Activated naive CD8-positive, alpha-beta T cell (primary cell): ENCODE data around the gene PMEPA1.

Source experiments
- H3K27ac Mint-ChIP-seq: one replicate; pipeline ENCODE4 v1.8.0; 2021; ENCODE audit warnings: mixed read lengths
- H3K27me3 Mint-ChIP-seq: one replicate; pipeline ENCODE4 v1.8.0; 2021; ENCODE audit warnings: mixed read lengths
- H3K36me3 Mint-ChIP-seq: one replicate; pipeline ENCODE4 v1.8.0; 2021; ENCODE audit warnings: mixed read lengths
- H3K4me1 Mint-ChIP-seq: one replicate; pipeline ENCODE4 v1.8.0; 2021; ENCODE audit warnings: low read depth, mixed read lengths
- H3K4me3 Mint-ChIP-seq: one replicate; pipeline ENCODE4 v1.8.0; 2021; ENCODE audit warnings: mild to moderate bottlenecking, mixed read lengths
- H3K9me3 Mint-ChIP-seq: one replicate; pipeline ENCODE4 v1.8.0; 2021; ENCODE audit warnings: low read depth, mixed read lengths

The PMEPA1 gene

DNA sequence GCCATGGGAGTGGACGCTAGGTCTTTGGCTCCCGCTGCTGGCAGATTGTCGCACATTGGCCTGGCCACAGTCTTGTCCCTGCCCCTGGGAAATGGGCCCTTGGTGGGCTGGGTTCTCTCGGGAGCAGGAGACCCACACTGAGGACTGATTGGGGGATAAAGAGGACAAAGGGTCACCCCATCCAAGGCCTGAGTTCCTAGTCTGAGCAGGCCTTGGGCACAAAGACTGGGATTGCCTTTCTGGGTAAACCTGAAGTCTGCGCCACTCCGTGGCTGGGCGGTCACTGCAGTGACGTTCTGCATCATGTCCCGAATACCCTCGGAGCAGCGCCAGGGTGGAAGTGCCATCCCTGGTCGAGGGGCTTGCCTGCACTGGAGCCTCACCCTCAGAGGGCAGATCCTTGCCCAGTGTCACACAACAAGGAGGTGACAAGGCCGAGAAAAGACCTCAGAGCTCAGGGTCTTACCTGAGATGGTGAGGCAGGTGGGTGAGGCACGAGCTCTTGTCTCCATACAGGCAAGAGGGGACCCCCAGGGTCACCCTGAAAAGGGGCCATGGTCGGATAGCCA, 53.5 kb downstream of the PMEPA1 start:
- H3K9me3 Mint-ChIP-seq = no peaks in the 10 kb centered on the region
- peaks cover 38% of the 10 kb centered on the region for H3K4me1 Mint-ChIP-seq
- H3K27ac Mint-ChIP-seq = no peak overlapping the region
- no peaks in the 10 kb centered on the region for H3K36me3 Mint-ChIP-seq
- H3K4me3 Mint-ChIP-seq = no peak overlapping the region
- no peaks in the 10 kb centered on the region for H3K27me3 Mint-ChIP-seq

DNA sequence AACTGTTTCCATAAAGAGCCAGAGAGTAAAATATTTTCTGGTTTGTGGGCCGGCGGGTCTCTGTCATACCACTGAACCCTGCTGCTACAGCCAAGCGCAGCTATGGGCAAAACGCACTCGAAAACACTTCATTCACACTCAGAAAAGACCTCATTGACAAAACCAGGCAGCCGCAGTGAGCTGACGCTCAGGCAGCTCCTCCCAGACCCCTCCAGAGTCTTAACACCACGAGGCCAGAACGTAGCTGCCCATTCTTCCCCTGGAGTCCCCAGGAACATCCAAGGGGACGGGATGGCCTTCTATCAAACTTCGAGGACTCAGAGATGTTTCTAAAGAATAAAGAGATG, 54.0 kb downstream of the PMEPA1 start:
- no peak overlapping the region for H3K27ac Mint-ChIP-seq
- no peaks in the 10 kb centered on the region for H3K9me3 Mint-ChIP-seq
- peaks cover 38% of the 10 kb centered on the region for H3K4me1 Mint-ChIP-seq
- no peaks in the 10 kb centered on the region for H3K36me3 Mint-ChIP-seq
- no peaks in the 10 kb centered on the region for H3K27me3 Mint-ChIP-seq
- H3K4me3 Mint-ChIP-seq = no peak overlapping the region

DNA sequence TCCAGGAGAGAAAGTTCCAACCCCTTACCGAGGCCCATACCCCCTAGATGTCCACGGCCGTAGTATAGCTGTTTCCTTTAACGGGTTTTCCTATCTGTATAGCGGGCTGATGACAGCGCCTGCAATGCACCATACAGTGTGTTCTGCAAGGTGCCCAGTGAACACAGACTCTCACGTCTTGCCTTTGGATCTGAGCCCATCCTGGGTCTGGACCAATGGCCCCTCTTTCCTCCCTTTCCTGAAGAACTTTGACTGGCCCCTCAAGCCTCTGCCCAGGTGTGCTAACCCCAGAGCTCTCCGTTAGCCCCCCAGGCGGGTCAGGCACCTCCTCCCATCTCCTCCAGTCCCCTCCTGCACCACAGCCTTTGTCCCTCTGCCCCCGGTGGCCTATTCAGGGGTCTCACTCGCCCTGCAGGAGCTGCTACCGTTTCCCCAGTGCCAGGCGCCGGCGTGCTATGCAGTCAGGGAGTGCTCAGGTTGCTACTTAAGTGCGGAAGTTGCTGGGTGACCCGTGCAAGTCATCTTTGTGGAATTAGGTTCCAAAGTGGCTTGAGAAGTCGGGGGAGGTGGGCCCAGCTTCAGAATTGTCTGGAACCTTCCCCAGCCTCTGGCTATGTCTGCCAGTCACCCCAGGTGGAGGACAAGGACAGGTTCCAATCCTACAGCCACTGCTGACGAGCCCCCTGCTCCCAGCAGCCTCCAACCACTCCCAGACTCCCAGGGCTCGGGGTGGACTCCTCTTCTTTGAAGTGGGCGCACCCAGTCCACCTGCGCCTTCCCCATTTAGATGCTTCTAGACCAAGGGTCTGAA, 54.6 kb downstream of the PMEPA1 start:
- no peak overlapping the region for H3K4me3 Mint-ChIP-seq
- no peaks in the 10 kb centered on the region for H3K36me3 Mint-ChIP-seq
- H3K9me3 Mint-ChIP-seq = no peaks in the 10 kb centered on the region
- no peaks in the 10 kb centered on the region for H3K27me3 Mint-ChIP-seq
- peaks cover 36% of the 10 kb centered on the region for H3K4me1 Mint-ChIP-seq
- H3K27ac Mint-ChIP-seq = no peak overlapping the region

DNA sequence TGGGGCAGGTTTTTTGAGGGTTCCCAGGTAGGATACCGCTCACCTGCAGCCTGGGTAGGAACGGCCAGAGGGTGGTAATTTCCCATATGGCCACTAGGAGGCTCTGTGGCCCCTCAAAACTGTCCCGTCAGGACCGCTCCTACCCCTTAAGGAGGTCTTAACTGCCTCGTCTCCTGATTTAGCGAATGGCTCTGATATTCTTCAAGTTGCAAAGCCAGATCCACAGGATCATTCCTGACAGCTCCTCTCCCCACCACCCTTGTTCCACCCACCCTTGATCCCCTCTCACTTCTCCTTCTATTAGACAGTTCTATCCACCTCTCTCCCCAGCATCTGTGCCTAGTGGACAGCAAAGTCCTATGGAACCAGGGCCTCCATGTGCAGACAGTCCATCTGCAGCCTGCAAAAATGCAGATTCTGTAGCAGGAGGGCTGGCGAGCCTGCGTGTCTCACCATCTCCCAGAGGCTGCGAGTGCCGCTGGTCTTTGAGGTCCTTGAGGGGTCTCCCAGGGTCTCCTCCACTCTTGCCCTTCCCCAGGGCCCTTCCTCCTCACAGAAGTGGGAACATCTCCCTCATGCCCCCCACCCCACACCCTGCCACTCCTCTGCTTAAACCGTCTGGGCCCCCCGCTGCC, 55.3 kb downstream of the PMEPA1 start:
- Mint-ChIP-seq H3K4me3 (no peak overlapping the region), H3K27me3 (no peaks in the 10 kb centered on the region), H3K27ac (no peak overlapping the region), H3K36me3 (no peaks in the 10 kb centered on the region), H3K4me1 (peaks cover 34% of the 10 kb centered on the region), H3K9me3 (no peaks in the 10 kb centered on the region)

- H3K36me3 Mint-ChIP-seq = no peaks in the 10 kb centered on the region
- H3K27ac Mint-ChIP-seq = no peak overlapping the region
- H3K27me3 Mint-ChIP-seq = no peaks in the 10 kb centered on the region
- H3K4me3 Mint-ChIP-seq = no peak overlapping the region
- H3K9me3 Mint-ChIP-seq = no peaks in the 10 kb centered on the region
- peaks cover 28% of the 10 kb centered on the region for H3K4me1 Mint-ChIP-seq
Observed at GRCh38 chr20:57653910-57654309, 55.9 kb downstream of the PMEPA1 start.

GRCh38 chr20:57653546-57653900, 56.3 kb downstream of the PMEPA1 start:
- H3K27ac Mint-ChIP-seq = no peak overlapping the region
- no peak overlapping the region for H3K4me3 Mint-ChIP-seq
- no peaks in the 10 kb centered on the region for H3K27me3 Mint-ChIP-seq
- H3K4me1 Mint-ChIP-seq = peaks cover 24% of the 10 kb centered on the region
- H3K9me3 Mint-ChIP-seq = no peaks in the 10 kb centered on the region
- H3K36me3 Mint-ChIP-seq = no peaks in the 10 kb centered on the region

DNA sequence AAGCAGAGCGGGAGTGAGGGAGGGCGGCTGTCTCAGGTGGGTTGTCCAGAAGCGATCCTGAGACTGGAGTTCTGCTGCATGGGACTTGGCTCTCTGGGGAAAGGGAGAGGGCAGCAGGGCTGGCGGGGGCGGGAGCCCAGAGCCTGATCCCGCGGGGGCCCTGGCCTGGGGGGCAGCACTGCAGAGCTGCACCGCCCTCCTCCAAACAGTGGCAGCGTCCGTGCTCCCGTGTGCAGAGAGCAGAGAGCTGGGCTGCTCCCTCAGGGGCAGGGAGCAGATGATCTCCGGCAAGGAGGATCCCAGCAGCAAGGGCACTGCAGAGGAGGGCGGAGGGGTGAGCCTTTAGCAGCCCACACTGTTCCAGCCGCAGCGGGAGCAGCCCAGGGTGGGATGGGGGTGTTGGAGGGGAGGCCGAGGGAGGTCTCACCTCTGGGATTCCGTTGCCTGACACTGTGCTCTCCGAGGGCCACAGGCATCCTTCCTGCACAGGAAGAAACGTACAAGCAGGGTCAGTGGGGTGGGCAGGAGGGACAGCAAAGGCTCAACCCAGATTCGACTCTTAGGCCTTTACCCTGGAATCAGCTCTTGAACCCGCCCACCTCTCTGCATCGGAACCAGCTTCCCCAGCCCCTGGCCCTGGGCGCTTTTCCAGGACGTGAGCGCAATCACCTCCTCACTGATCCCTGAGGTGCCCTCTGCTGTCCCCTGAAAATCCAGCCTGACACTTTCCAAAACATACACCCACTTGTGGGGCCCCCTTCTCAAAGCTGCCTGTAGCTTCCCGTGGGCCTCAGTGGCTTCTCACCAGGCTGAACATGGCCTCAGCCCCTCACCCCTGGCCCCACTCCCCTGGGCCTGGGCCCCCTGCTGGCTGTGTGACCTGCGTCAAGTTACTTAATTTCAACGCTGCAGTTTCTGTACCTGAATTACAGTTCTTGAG, 56.9 kb downstream of the PMEPA1 start:
- no peaks in the 10 kb centered on the region for H3K9me3 Mint-ChIP-seq
- H3K36me3 Mint-ChIP-seq = no peaks in the 10 kb centered on the region
- peaks cover 18% of the 10 kb centered on the region for H3K4me1 Mint-ChIP-seq
- H3K4me3 Mint-ChIP-seq = no peak overlapping the region
- H3K27ac Mint-ChIP-seq = no peak overlapping the region
- no peaks in the 10 kb centered on the region for H3K27me3 Mint-ChIP-seq

GRCh38 chr20:57651881-57652605, 57.8 kb downstream of the PMEPA1 start:
- Mint-ChIP-seq H3K4me3 (no peak overlapping the region), H3K36me3 (no peaks in the 10 kb centered on the region), H3K9me3 (no peaks in the 10 kb centered on the region), H3K27me3 (no peaks in the 10 kb centered on the region), H3K4me1 (peaks cover 10% of the 10 kb centered on the region), H3K27ac (no peak overlapping the region)

- Mint-ChIP-seq H3K27me3 (no peaks in the 10 kb centered on the region), H3K4me1 (peaks cover 8% of the 10 kb centered on the region), H3K27ac (no peak overlapping the region), H3K36me3 (no peaks in the 10 kb centered on the region), H3K9me3 (no peaks in the 10 kb centered on the region), H3K4me3 (no peak overlapping the region)
Observed at GRCh38 chr20:57650756-57651483, 58.9 kb downstream of the PMEPA1 start.

GRCh38 chr20:57650266-57650665, 59.5 kb downstream of the PMEPA1 start:
- H3K36me3 Mint-ChIP-seq = no peaks in the 10 kb centered on the region

DNA sequence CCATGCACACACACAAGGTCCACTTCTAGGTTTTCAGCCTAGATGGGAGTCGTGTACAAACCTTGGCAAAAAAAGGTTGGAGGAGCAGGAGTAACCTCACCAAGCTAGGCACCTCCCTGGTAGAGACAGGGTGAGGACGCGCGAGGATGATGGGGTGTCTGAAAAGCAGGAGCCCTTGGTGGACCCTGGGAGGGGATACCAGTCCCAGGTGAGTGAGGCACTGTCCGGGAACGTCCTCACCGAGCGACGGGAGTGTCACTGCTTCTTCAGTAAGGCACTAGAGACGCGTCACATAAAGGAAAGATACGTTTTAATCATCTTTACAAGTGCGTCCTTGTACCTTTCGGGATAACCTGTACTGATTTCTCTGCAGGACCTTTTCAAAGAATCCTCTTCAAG, 60.2 kb downstream of the PMEPA1 start:
- no peak overlapping the region for H3K27ac Mint-ChIP-seq
- H3K36me3 Mint-ChIP-seq = peaks cover under 1% of the 10 kb centered on the region
- H3K4me3 Mint-ChIP-seq = no peak overlapping the region
- H3K27me3 Mint-ChIP-seq = no peaks in the 10 kb centered on the region
- H3K4me1 Mint-ChIP-seq = peaks cover 6% of the 10 kb centered on the region
- H3K9me3 Mint-ChIP-seq = no peaks in the 10 kb centered on the region

More at GRCh38 chr20:57650266-57650665, 59.5 kb downstream of the PMEPA1 start:
- Mint-ChIP-seq H3K27me3 (no peaks in the 10 kb centered on the region), H3K4me1 (peaks cover 6% of the 10 kb centered on the region), H3K27ac (no peak overlapping the region), H3K9me3 (no peaks in the 10 kb centered on the region), H3K4me3 (no peak overlapping the region)

DNA sequence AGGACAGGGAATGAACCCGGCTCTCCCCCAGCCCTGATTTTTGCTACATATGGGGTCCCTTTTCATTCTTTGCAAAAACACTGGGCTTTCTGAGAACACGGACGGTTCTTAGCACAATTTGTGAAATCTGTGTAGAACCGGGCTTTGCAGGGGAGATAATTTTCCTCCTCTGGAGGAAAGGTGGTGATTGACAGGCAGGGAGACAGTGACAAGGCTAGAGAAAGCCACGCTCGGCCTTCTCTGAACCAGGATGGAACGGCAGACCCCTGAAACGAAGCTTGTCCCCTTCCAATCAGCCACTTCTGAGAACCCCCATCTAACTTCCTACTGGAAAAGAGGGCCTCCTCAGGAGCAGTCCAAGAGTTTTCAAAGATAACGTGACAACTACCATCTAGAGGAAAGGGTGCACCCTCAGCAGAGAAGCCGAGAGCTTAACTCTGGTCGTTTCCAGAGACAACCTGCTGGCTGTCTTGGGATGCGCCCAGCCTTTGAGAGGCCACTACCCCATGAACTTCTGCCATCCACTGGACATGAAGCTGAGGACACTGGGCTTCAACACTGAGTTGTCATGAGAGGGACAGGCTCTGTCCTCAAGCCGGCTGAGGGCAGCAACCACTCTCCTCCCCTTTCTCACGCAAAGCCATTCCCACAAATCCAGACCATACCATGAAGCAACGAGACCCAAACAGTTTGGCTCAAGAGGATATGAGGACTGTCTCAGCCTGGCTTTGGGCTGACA, 60.8 kb downstream of the PMEPA1 start:
- Mint-ChIP-seq H3K36me3 (peaks cover 4% of the 10 kb centered on the region), H3K27me3 (no peaks in the 10 kb centered on the region), H3K4me3 (no peak overlapping the region), H3K4me1 (peaks cover under 1% of the 10 kb centered on the region), H3K9me3 (peaks cover 2% of the 10 kb centered on the region), H3K27ac (no peak overlapping the region)

DNA sequence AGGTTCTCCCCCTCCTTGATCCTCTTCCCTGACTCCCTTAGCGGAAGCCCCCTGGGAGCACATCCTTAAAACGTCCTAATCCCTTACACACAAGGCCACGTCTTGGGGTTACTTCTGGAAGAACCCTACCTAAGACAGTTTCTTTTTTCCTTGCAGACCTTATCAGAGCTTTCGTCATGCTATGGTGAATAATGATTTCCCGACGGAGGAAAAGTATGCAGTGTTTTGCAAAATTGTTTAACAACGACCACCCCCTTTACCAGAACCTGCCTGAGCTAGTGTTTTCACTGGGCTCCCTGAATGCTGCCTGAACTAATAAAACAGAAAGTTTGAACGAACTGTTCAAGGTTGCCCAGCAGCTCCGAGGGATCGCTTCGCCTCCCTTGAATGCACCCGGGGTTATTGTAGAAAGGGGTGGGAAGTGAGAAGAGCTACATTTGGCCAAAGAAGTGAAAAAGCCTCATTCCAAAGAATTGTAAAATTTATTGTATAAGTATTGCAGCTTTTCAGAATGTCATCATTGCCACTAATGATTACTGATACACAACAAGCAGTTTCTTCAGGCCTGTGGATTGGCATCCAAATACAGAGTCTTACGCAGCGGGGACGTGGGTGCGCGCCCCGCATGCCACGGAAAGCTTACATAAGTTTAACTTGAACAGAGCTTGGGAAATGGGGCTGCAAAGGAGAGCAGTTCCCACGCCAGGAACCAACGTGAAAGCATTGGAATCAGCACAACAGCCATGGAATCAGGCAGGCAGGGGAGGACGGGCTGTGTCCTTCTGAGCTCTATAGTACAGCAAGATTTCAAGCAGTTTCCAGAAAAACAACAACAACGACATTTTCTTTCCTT, 61.7 kb downstream of the PMEPA1 start:
- H3K27ac Mint-ChIP-seq = no peak overlapping the region
- H3K9me3 Mint-ChIP-seq = peaks cover 7% of the 10 kb centered on the region
- H3K27me3 Mint-ChIP-seq = no peaks in the 10 kb centered on the region
- peaks cover 6% of the 10 kb centered on the region for H3K36me3 Mint-ChIP-seq
- H3K4me1 Mint-ChIP-seq = no peaks in the 10 kb centered on the region
- no peak overlapping the region for H3K4me3 Mint-ChIP-seq
